ENCODE data around the gene BEST1. TPM values are rescaled to one million over a fixed set of nuclear protein-coding genes. Genes with fewer than 3 reads are reported as not detected.

Gene BEST1
- total RNA-seq, 1 experiment from 2014 or later = 1.7 TPM

- Histone ChIP-seq H3K4me3 (ENCODE audit: low read length) (no peak overlapping the region), H3K9me3 (ENCODE audit: low read length) (no peaks in the 10 kb centered on the region)
These were observed 21.5 kb upstream of the BEST1 start for GRCh38 chr11:61928606-61929005.

DNA sequence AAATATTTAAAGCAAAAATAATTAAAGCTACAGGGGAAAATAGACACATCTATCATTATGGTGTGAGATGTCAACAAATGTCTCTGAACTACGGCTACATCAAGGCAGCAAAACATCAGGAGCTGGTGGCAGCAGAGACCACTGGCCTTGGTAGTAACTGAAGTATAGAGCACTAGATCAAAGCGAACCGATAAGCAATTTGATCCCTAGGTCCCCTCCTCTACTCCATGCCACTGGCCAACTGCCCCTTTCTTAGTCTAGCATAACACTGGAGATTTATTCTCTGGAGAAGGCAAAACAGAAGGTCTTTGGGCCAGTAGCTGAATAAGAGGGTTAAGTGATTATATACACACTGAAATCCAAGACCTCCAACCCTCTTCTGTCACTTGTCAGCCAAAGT, 19.2 kb upstream of the BEST1 start:
- Histone ChIP-seq H2AFZ (ENCODE audit: low read length) (no peak overlapping the region), H3K4me3 (ENCODE audit: low read length) (no peak overlapping the region), H3K4me1 (ENCODE audit: low read length) (no peaks in the 10 kb centered on the region), H3K9me2 (replicated peaks; ENCODE audit: insufficient read depth, low read length) (no peaks in the 10 kb centered on the region), H3K9ac (ENCODE audit: low read length) (no peak overlapping the region), H3K4me2 (ENCODE audit: low read depth, low read length, poor library complexity, severe bottlenecking) (no peak overlapping the region), H4K20me1 (ENCODE audit: insufficient read depth, low read depth, low read length) (no peaks in the 10 kb centered on the region), H3K36me3 (ENCODE audit: insufficient read depth, low read length) (no peaks in the 10 kb centered on the region), H3K79me2 (ENCODE audit: low read length) (no peaks in the 10 kb centered on the region), H3K27me3 (ENCODE audit: low read length) (0 out of 2 replicates have a peak, but pooled peaks cover 3% of the 10 kb centered on the region), H3K27ac (ENCODE audit: low read length) (no peak overlapping the region), H3K9me3 (ENCODE audit: low read length) (no peaks in the 10 kb centered on the region)
- no peak for DNase-seq

More at GRCh38 chr11:61928606-61929005, 21.5 kb upstream of the BEST1 start:
- H3K79me2 ChIP-seq (ENCODE audit: low read length) = no peaks in the 10 kb centered on the region
- H3K36me3 ChIP-seq (ENCODE audit: insufficient read depth, low read length) = no peaks in the 10 kb centered on the region
- no peaks in the 10 kb centered on the region for H3K9me2 ChIP-seq (replicated peaks; ENCODE audit: insufficient read depth, low read length)
- H3K9ac ChIP-seq (ENCODE audit: low read length) = no peak overlapping the region
- H2AFZ ChIP-seq (ENCODE audit: low read length) = no peak overlapping the region
- DNase-seq = no peak
- no peak overlapping the region for H3K4me2 ChIP-seq (ENCODE audit: low read depth, low read length, poor library complexity, severe bottlenecking)
- H3K4me1 ChIP-seq (ENCODE audit: low read length) = no peaks in the 10 kb centered on the region
- no peaks in the 10 kb centered on the region for H4K20me1 ChIP-seq (ENCODE audit: insufficient read depth, low read depth, low read length)
- H3K27me3 ChIP-seq (ENCODE audit: low read length) = no peaks in the 10 kb centered on the region
- no peak overlapping the region for H3K27ac ChIP-seq (ENCODE audit: low read length)

DNA sequence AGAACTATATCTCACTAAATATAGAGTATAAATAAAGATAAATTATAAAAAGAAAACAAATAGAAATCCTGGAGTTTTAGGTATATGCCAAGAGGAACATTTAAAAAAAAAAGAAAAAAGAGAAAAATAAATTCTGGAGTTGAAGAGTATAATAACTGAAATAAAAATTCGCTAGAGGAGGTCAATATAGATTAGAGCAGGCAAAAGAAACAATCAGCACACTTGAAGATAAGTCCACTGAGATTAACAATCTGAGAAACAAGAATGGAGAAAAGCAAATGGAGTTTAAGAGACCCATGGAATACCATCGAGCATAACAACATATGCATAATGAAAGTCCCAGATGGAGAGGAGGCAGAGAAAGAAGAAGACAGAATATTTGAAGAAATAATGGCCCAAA, 14.3 kb upstream of the BEST1 start:
- no peak overlapping the region for H3K4me3 ChIP-seq (ENCODE audit: low read length)
- H3K27ac ChIP-seq (ENCODE audit: low read length) = no peak overlapping the region
- no peak for DNase-seq
- H3K27me3 ChIP-seq (ENCODE audit: low read length) = 0 out of 2 replicates have a peak, but pooled peaks cover 3% of the 10 kb centered on the region
- H3K4me1 ChIP-seq (ENCODE audit: low read length) = no peaks in the 10 kb centered on the region
- H3K9me3 ChIP-seq (ENCODE audit: low read length) = peaks cover 4% of the 10 kb centered on the region; the same call in 1 of the 2 replicates
- no peaks in the 10 kb centered on the region for H3K36me3 ChIP-seq (ENCODE audit: insufficient read depth, low read length)
- no peaks in the 10 kb centered on the region for H4K20me1 ChIP-seq (ENCODE audit: insufficient read depth, low read depth, low read length)
- no peak overlapping the region for H3K9ac ChIP-seq (ENCODE audit: low read length)
- H3K9me2 ChIP-seq (replicated peaks; ENCODE audit: insufficient read depth, low read length) = no peaks in the 10 kb centered on the region
- H3K79me2 ChIP-seq (ENCODE audit: low read length) = no peaks in the 10 kb centered on the region
- H3K4me2 ChIP-seq (ENCODE audit: low read depth, low read length, poor library complexity, severe bottlenecking) = no peak overlapping the region
- H2AFZ ChIP-seq (ENCODE audit: low read length) = no peak overlapping the region

DNA sequence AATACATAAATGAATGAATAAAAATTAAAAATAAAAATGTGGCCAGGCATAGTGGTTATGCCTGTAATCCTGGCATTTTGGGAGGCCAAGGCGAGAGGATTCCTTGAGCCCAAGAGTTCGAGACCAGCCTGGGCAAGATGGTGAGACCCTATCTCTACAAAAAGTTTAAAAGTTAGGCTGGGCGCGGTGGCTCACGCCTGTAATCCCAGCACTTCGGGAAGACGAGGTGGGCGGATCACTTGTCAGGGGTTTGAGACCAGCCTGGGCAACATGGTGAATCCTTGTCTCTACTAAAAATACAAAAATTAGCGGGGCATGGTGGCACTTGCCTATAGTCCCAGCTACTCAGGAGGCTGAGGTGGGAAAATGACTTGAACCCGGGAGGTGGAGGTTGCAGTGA, 9.7 kb upstream of the BEST1 start:
- peaks cover 4% of the 10 kb centered on the region; the same call in 1 of the 2 replicates for H3K9me3 ChIP-seq (ENCODE audit: low read length)
- H3K4me2 ChIP-seq (ENCODE audit: low read depth, low read length, poor library complexity, severe bottlenecking) = no peak overlapping the region
- H2AFZ ChIP-seq (ENCODE audit: low read length) = no peak overlapping the region
- H3K79me2 ChIP-seq (ENCODE audit: low read length) = no peaks in the 10 kb centered on the region
- no peaks in the 10 kb centered on the region for H3K27me3 ChIP-seq (ENCODE audit: low read length)
- DNase-seq = no peak
- H3K9me2 ChIP-seq (replicated peaks; ENCODE audit: insufficient read depth, low read length) = no peaks in the 10 kb centered on the region
- no peak overlapping the region for H3K27ac ChIP-seq (ENCODE audit: low read length)
- H4K20me1 ChIP-seq (ENCODE audit: insufficient read depth, low read depth, low read length) = no peaks in the 10 kb centered on the region
- no peaks in the 10 kb centered on the region for H3K36me3 ChIP-seq (ENCODE audit: insufficient read depth, low read length)
- H3K4me3 ChIP-seq (ENCODE audit: low read length) = no peak overlapping the region
- no peaks in the 10 kb centered on the region for H3K4me1 ChIP-seq (ENCODE audit: low read length)
- no peak overlapping the region for H3K9ac ChIP-seq (ENCODE audit: low read length)

- Histone ChIP-seq H3K9me2 (replicated peaks; ENCODE audit: insufficient read depth, low read length) (no peaks in the 10 kb centered on the region), H3K27me3 (ENCODE audit: low read length) (no peaks in the 10 kb centered on the region), H2AFZ (ENCODE audit: low read length) (no peak overlapping the region), H3K27ac (ENCODE audit: low read length) (no peak overlapping the region), H4K20me1 (ENCODE audit: insufficient read depth, low read depth, low read length) (no peaks in the 10 kb centered on the region), H3K4me1 (ENCODE audit: low read length) (peaks cover 3% of the 10 kb centered on the region; the same call in 1 of the 2 replicates), H3K4me2 (ENCODE audit: low read depth, low read length, poor library complexity, severe bottlenecking) (no peak overlapping the region), H3K9ac (ENCODE audit: low read length) (no peak overlapping the region), H3K36me3 (ENCODE audit: insufficient read depth, low read length) (no peaks in the 10 kb centered on the region), H3K4me3 (ENCODE audit: low read length) (no peak overlapping the region), H3K79me2 (ENCODE audit: low read length) (no peaks in the 10 kb centered on the region), H3K9me3 (ENCODE audit: low read length) (no peaks in the 10 kb centered on the region)
- no peak for DNase-seq
These were observed 5.0 kb upstream of the BEST1 start for GRCh38 chr11:61945191-61945590.

DNA sequence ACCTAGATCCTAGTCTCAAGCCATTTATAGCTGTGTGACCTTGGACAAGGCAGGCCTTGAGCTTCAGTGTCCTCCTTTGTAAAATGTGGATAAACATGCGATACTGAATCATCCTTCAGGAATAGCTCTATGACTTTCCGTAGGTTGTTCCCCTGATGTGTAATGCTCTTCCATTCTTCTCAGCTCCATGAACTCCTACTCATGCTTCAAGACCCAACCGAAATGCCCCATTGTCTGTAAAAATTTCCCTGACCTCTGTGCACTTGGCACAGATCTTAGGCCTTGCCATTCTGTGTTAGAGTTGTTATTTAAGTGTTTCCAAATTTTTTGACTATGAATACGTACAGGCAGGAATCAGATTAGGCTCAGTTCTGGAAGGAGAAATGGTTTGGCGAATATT, 3.3 kb upstream of the BEST1 start:
- Histone ChIP-seq H3K4me2 (ENCODE audit: low read depth, low read length, poor library complexity, severe bottlenecking) (no peak overlapping the region), H3K79me2 (ENCODE audit: low read length) (no peaks in the 10 kb centered on the region), H3K4me1 (ENCODE audit: low read length) (peaks cover 3% of the 10 kb centered on the region; the same call in 1 of the 2 replicates), H3K27ac (ENCODE audit: low read length) (no peak overlapping the region), H3K27me3 (ENCODE audit: low read length) (no peaks in the 10 kb centered on the region), H3K9me3 (ENCODE audit: low read length) (no peaks in the 10 kb centered on the region), H3K36me3 (ENCODE audit: insufficient read depth, low read length) (no peaks in the 10 kb centered on the region), H3K9ac (ENCODE audit: low read length) (no peak overlapping the region), H3K4me3 (ENCODE audit: low read length) (no peak overlapping the region), H4K20me1 (ENCODE audit: insufficient read depth, low read depth, low read length) (no peaks in the 10 kb centered on the region), H2AFZ (ENCODE audit: low read length) (no peak overlapping the region), H3K9me2 (replicated peaks; ENCODE audit: insufficient read depth, low read length) (no peaks in the 10 kb centered on the region)
- DNase-seq = no peak

- peak; percentile 86 for DNase-seq
- no peak overlapping the region for H3K27ac ChIP-seq (ENCODE audit: low read length)
- H2AFZ ChIP-seq (ENCODE audit: low read length) = no peak overlapping the region
- no peaks in the 10 kb centered on the region for H3K79me2 ChIP-seq (ENCODE audit: low read length)
- H3K9me3 ChIP-seq (ENCODE audit: low read length) = no peaks in the 10 kb centered on the region
- peaks cover 3% of the 10 kb centered on the region; the same call in 1 of the 2 replicates for H3K4me1 ChIP-seq (ENCODE audit: low read length)
- no peaks in the 10 kb centered on the region for H3K36me3 ChIP-seq (ENCODE audit: insufficient read depth, low read length)
- H3K9me2 ChIP-seq (replicated peaks; ENCODE audit: insufficient read depth, low read length) = no peaks in the 10 kb centered on the region
- no peak overlapping the region for H3K9ac ChIP-seq (ENCODE audit: low read length)
- H3K27me3 ChIP-seq (ENCODE audit: low read length) = no peaks in the 10 kb centered on the region
- H3K4me3 ChIP-seq (ENCODE audit: low read length) = no peak overlapping the region
- H3K4me2 ChIP-seq (ENCODE audit: low read depth, low read length, poor library complexity, severe bottlenecking) = no peak overlapping the region
- no peaks in the 10 kb centered on the region for H4K20me1 ChIP-seq (ENCODE audit: insufficient read depth, low read depth, low read length)
These were observed 2.5 kb upstream of the BEST1 start for GRCh38 chr11:61947486-61948210.

GRCh38 chr11:61948505-61948904, 1.6 kb upstream of the BEST1 start:
- H3K79me2 ChIP-seq (ENCODE audit: low read length) = no peaks in the 10 kb centered on the region
- no peak overlapping the region for H3K27ac ChIP-seq (ENCODE audit: low read length)
- H3K9ac ChIP-seq (ENCODE audit: low read length) = no peak overlapping the region
- H2AFZ ChIP-seq (ENCODE audit: low read length) = no peak overlapping the region
- no peaks in the 10 kb centered on the region for H3K36me3 ChIP-seq (ENCODE audit: insufficient read depth, low read length)
- H3K9me3 ChIP-seq (ENCODE audit: low read length) = no peaks in the 10 kb centered on the region
- H3K9me2 ChIP-seq (replicated peaks; ENCODE audit: insufficient read depth, low read length) = no peaks in the 10 kb centered on the region
- no peak for DNase-seq
- no peaks in the 10 kb centered on the region for H4K20me1 ChIP-seq (ENCODE audit: insufficient read depth, low read depth, low read length)
- no peak overlapping the region for H3K4me2 ChIP-seq (ENCODE audit: low read depth, low read length, poor library complexity, severe bottlenecking)
- H3K4me1 ChIP-seq (ENCODE audit: low read length) = peaks cover 3% of the 10 kb centered on the region; the same call in 1 of the 2 replicates
- H3K4me3 ChIP-seq (ENCODE audit: low read length) = no peak overlapping the region
- no peaks in the 10 kb centered on the region for H3K27me3 ChIP-seq (ENCODE audit: low read length)

Data from Karpas-422 (cell line).